Effector memory CD8-positive, alpha-beta T cell (primary cell): ENCODE data around the gene FAM20C.
A peak's percentile ranks its signal among the peaks of the same experiment; 100 is the strongest.

Experiments
- ATAC-seq: fragments of 150-1000 bp; cut with Tn5 transposase; replicated peaks from 2 replicates; pipeline ENCODE4 v1.10.0; 2021; ENCODE audit warnings: mild to moderate bottlenecking, moderate library complexity
- DNase-seq, 3 experiments: peaks; one replicate each; pipeline ENCODE4 v3.0.0; 2021
- H3K27ac Mint-ChIP-seq, 2 donors: one replicate each; pipeline ENCODE4 v1.8.0; 2022; ENCODE audit warnings: mild to moderate bottlenecking in 2 of 2, mixed read lengths in 2 of 2, moderate library complexity in 2 of 2
- H3K27me3 Mint-ChIP-seq, 2 donors: one replicate each; pipeline ENCODE4 v1.8.0; 2022; ENCODE audit warnings: mixed read lengths in 2 of 2
- H3K36me3 Mint-ChIP-seq: one replicate; pipeline ENCODE4 v1.8.0; 2022; ENCODE audit warnings: mild to moderate bottlenecking, moderate library complexity, mixed read lengths; ENCODE audit not compliant: insufficient read depth
- H3K4me1 Mint-ChIP-seq, 2 donors: one replicate each; pipeline ENCODE4 v1.8.0; 2022; ENCODE audit warnings: low read depth in 2 of 2, mixed read lengths in 2 of 2
- H3K4me3 Mint-ChIP-seq, 2 donors: one replicate each; pipeline ENCODE4 v1.8.0; 2022; ENCODE audit warnings: mild to moderate bottlenecking in 2 of 2, mixed read lengths in 2 of 2, moderate library complexity in 2 of 2
- H3K9me3 Mint-ChIP-seq, 2 donors: one replicate each; pipeline ENCODE4 v1.8.0; 2022; ENCODE audit warnings: mixed read lengths in 2 of 2

The FAM20C gene

GRCh38 chr7:163971-164881, 28.1 kb upstream of the FAM20C start:
- DNase-seq = no peak
- no peak for ATAC-seq
- peaks cover 0 to 2% of the 10 kb centered on the region in 2 donors for H3K4me1 Mint-ChIP-seq
- H3K27me3 Mint-ChIP-seq = peaks cover 31 to 82% of the 10 kb centered on the region in 2 donors
- peak overlapping the region in 1 of 2 donors; percentile 76 for H3K27ac Mint-ChIP-seq
- H3K36me3 Mint-ChIP-seq = no peaks in the 10 kb centered on the region
- H3K4me3 Mint-ChIP-seq = no peak overlapping the region
- no peaks in the 10 kb centered on the region for H3K9me3 Mint-ChIP-seq

- H3K4me3 Mint-ChIP-seq = no peak overlapping the region
- peaks cover 39 to 91% of the 10 kb centered on the region in 2 donors for H3K27me3 Mint-ChIP-seq
- H3K9me3 Mint-ChIP-seq = no peaks in the 10 kb centered on the region
- ATAC-seq (no peak), DNase-seq (no peak)
- H3K27ac Mint-ChIP-seq = peak overlapping the region in 1 of 2 donors; percentile 76
- H3K36me3 Mint-ChIP-seq = no peaks in the 10 kb centered on the region
- H3K4me1 Mint-ChIP-seq = peaks cover 0 to 2% of the 10 kb centered on the region in 2 donors
Observed at GRCh38 chr7:164882-165660, 27.3 kb upstream of the FAM20C start.

GRCh38 chr7:165661-166337, 26.6 kb upstream of the FAM20C start:
- Mint-ChIP-seq H3K4me3 (no peak overlapping the region), H3K27me3 (peaks cover 46 to 96% of the 10 kb centered on the region in 2 donors), H3K9me3 (no peaks in the 10 kb centered on the region), H3K4me1 (peaks cover 0 to 2% of the 10 kb centered on the region in 2 donors), H3K27ac (no peak overlapping the region), H3K36me3 (no peaks in the 10 kb centered on the region)
- ATAC-seq (no peak), DNase-seq (no peak)

GRCh38 chr7:166338-167060, 25.9 kb upstream of the FAM20C start:
- Mint-ChIP-seq H3K27ac (no peak overlapping the region), H3K4me3 (no peak overlapping the region), H3K9me3 (no peaks in the 10 kb centered on the region), H3K4me1 (peaks cover 0 to 2% of the 10 kb centered on the region in 2 donors), H3K27me3 (peaks cover 48 to 91% of the 10 kb centered on the region in 2 donors), H3K36me3 (no peaks in the 10 kb centered on the region)
- ATAC-seq (no peak), DNase-seq (no peak)

GRCh38 chr7:167090-167855, 25.1 kb upstream of the FAM20C start:
- Mint-ChIP-seq H3K4me3 (no peak overlapping the region), H3K36me3 (no peaks in the 10 kb centered on the region), H3K27me3 (peaks cover 53 to 91% of the 10 kb centered on the region in 2 donors), H3K27ac (peak overlapping the region in 1 of 2 donors; percentile 35), H3K9me3 (no peaks in the 10 kb centered on the region), H3K4me1 (peaks cover 0 to 2% of the 10 kb centered on the region in 2 donors)
- DNase-seq = no peak
- no peak for ATAC-seq

GRCh38 chr7:167976-168791, 24.2 kb upstream of the FAM20C start:
- no peak overlapping the region for H3K27ac Mint-ChIP-seq
- DNase-seq = no peak
- no peaks in the 10 kb centered on the region for H3K9me3 Mint-ChIP-seq
- H3K27me3 Mint-ChIP-seq = peaks cover 48 to 82% of the 10 kb centered on the region in 2 donors
- H3K36me3 Mint-ChIP-seq = no peaks in the 10 kb centered on the region
- no peak overlapping the region for H3K4me3 Mint-ChIP-seq
- peaks cover 0 to 2% of the 10 kb centered on the region in 2 donors for H3K4me1 Mint-ChIP-seq
- ATAC-seq = no peak

- DNase-seq (no peak), ATAC-seq (no peak)
- H3K4me3 Mint-ChIP-seq = no peak overlapping the region
- peaks cover 0 to 2% of the 10 kb centered on the region in 2 donors for H3K4me1 Mint-ChIP-seq
- H3K27me3 Mint-ChIP-seq = peaks cover 43 to 69% of the 10 kb centered on the region in 2 donors
- H3K27ac Mint-ChIP-seq = no peak overlapping the region
- no peaks in the 10 kb centered on the region for H3K9me3 Mint-ChIP-seq
- H3K36me3 Mint-ChIP-seq = no peaks in the 10 kb centered on the region
Observed at GRCh38 chr7:169276-170172, 22.8 kb upstream of the FAM20C start.

GRCh38 chr7:170551-171363, 21.6 kb upstream of the FAM20C start:
- Mint-ChIP-seq H3K36me3 (no peaks in the 10 kb centered on the region), H3K4me3 (no peak overlapping the region), H3K27me3 (peaks cover 37 to 60% of the 10 kb centered on the region in 2 donors), H3K9me3 (no peaks in the 10 kb centered on the region), H3K4me1 (peaks cover 0 to 2% of the 10 kb centered on the region in 2 donors), H3K27ac (no peak overlapping the region)
- ATAC-seq (no peak), DNase-seq (no peak)

- DNase-seq (no peak), ATAC-seq (no peak)
- Mint-ChIP-seq H3K27ac (no peak overlapping the region), H3K27me3 (peaks cover 34 to 54% of the 10 kb centered on the region in 2 donors), H3K36me3 (no peaks in the 10 kb centered on the region), H3K4me3 (no peak overlapping the region), H3K9me3 (no peaks in the 10 kb centered on the region), H3K4me1 (peaks cover 0 to 2% of the 10 kb centered on the region in 2 donors)
Observed at GRCh38 chr7:171364-171904, 20.9 kb upstream of the FAM20C start.

- Mint-ChIP-seq H3K4me3 (no peak overlapping the region), H3K36me3 (no peaks in the 10 kb centered on the region), H3K4me1 (peaks cover 0 to 2% of the 10 kb centered on the region in 2 donors), H3K27ac (no peak overlapping the region), H3K27me3 (peaks cover 33 to 48% of the 10 kb centered on the region in 2 donors), H3K9me3 (no peaks in the 10 kb centered on the region)
- ATAC-seq (no peak), DNase-seq (no peak)
Observed at GRCh38 chr7:171912-172515, 20.4 kb upstream of the FAM20C start.
